ENCODE results near the gene ZCCHC14. TPM values are rescaled to one million over a fixed set of nuclear protein-coding genes. Genes with fewer than 3 reads are reported as not detected.

Gene ZCCHC14
- total RNA-seq, 1 experiment from 2014 or later = 37.8 TPM

- no peak for TF ChIP-seq FOSL1 (IDR thresholded peaks at IDR 0.05; ENCODE audit: low read depth)
Measured at GRCh38 chr16:87416826-87417527, 75.8 kb downstream of the ZCCHC14 start (continued).

- Histone ChIP-seq H3K27me3 (ENCODE audit: insufficient read depth, low read length) (no peaks in the 10 kb centered on the region), H3K9me3 (ENCODE audit: control insufficient read depth in 1 of 2, insufficient read depth in 1 of 2, low read depth in 1 of 2, low read length in 2 of 2) (no peaks in the 10 kb centered on the region), H3K4me1 (ENCODE audit: control insufficient read depth in 1 of 2, insufficient read depth in 2 of 2, low read length in 2 of 2) (no peaks in the 10 kb centered on the region), H3K36me3 (ENCODE audit: control insufficient read depth in 1 of 2, insufficient read depth in 2 of 2, low read length in 2 of 2) (peaks cover 27 to 30% of the 10 kb centered on the region in 2 experiments; a peak in 3 of 4 replicates), H2AFZ (ENCODE audit: low read depth, low read length, poor library complexity, severe bottlenecking) (no peak overlapping the region), H3K27ac (ENCODE audit: low read depth, low read length) (no peak overlapping the region), H3K9me2 (ENCODE audit: insufficient read depth) (no peaks in the 10 kb centered on the region), H3K9ac (ENCODE audit: low read length) (no peak overlapping the region), H3K4me2 (ENCODE audit: low read length) (no peak overlapping the region), H4K20me1 (ENCODE audit: insufficient read depth) (no peaks in the 10 kb centered on the region), H3K79me2 (ENCODE audit: insufficient read depth, low read length) (no peaks in the 10 kb centered on the region), H3K4me3 (replicated peaks in 1 of 2; ENCODE audit: low read depth in 1 of 2, low read length in 2 of 2) (no peak overlapping the region)
- TF ChIP-seq CEBPB (IDR thresholded peaks at IDR 0.05; ENCODE audit: low read depth) (no peak), ATF3 (IDR thresholded peaks at IDR 0.05) (no peak), ZBTB33 (IDR thresholded peaks at IDR 0.05; ENCODE audit: extremely low read depth, insufficient replicate concordance, low read length) (no peak), CBX3 (IDR thresholded peaks at IDR 0.05; ENCODE audit: low read depth) (no peak), ELF1 (IDR thresholded peaks at IDR 0.05; ENCODE audit: borderline replicate concordance, low read depth) (no peak), ZFX (IDR thresholded peaks at IDR 0.05) (no peak), FOSL1 (IDR thresholded peaks at IDR 0.05; ENCODE audit: low read depth) (no peak), MAX (IDR thresholded peaks at IDR 0.05) (no peak), JUND (IDR thresholded peaks at IDR 0.05) (no peak), SP1 (IDR thresholded peaks at IDR 0.05; ENCODE audit: low read depth) (no peak), CTCF (IDR thresholded peaks at IDR 0.05 in 2 of 3, conservative IDR thresholded peaks at IDR 0.05 in 1 of 3; ENCODE audit: borderline replicate concordance in 1 of 3, insufficient read depth in 1 of 3, low read depth in 2 of 3, low read length in 2 of 3) (no peak), REST (IDR thresholded peaks at IDR 0.05; ENCODE audit: low read depth) (no peak), SIN3A (IDR thresholded peaks at IDR 0.05; ENCODE audit: low read depth) (no peak), RAD21 (IDR thresholded peaks at IDR 0.05; ENCODE audit: low read depth) (no peak), SRF (IDR thresholded peaks at IDR 0.05; ENCODE audit: low read depth) (no peak)
- no TSS peak for BruUV-seq (replicated peaks)
- intact Hi-C loops (cut with micrococcal nuclease) = loop anchor here (5.0 kb wide), 1 partner anchor 157 kb away; no protein-coding TSS in a partner anchor
- ATAC-seq = no peak
- ChIA-PET POLR2A (no interaction called here), CTCF (interaction anchor here (4.8 kb wide), 1 partner anchor 221 kb away, joined by 61 read pairs; no protein-coding TSS in a partner anchor), RAD21 (ENCODE audit: low non-redundant PET in 1 of 2, low total read pairs in 2 of 2, uncharacterized antibody in 2 of 2, unreplicated experiment in 2 of 2) (no interaction called here)
- no peak for DNase-seq (ENCODE audit: low read depth, low spot score)
Measured at GRCh38 chr16:87415441-87415840, 77.4 kb downstream of the ZCCHC14 start.

All from HCT116 (cell line).